ENCODE measurements around the gene IGFBP5.

The IGFBP5 gene

DNA sequence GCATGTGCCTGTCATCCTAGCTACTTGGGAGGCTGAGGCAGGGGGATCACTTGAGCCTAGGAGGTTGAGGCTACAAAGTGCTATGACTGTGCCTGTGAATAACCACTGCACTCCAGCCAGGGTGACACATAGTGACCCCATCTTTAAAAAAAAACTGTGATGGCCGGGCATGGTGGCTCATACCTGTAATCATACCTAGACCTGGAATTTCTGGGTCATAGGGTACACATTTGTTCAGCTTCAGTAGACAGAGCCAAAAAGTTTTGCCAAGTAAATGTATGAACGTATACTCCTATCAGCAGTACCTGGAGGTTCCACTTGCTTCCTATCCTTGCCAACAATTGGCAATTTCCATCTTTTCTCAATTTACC, 68.5 kb downstream of the IGFBP5 start:
- in situ Hi-C loops (cut with MboI; ENCODE audit: low sequenced_read_pairs) = no loop called here

DNA sequence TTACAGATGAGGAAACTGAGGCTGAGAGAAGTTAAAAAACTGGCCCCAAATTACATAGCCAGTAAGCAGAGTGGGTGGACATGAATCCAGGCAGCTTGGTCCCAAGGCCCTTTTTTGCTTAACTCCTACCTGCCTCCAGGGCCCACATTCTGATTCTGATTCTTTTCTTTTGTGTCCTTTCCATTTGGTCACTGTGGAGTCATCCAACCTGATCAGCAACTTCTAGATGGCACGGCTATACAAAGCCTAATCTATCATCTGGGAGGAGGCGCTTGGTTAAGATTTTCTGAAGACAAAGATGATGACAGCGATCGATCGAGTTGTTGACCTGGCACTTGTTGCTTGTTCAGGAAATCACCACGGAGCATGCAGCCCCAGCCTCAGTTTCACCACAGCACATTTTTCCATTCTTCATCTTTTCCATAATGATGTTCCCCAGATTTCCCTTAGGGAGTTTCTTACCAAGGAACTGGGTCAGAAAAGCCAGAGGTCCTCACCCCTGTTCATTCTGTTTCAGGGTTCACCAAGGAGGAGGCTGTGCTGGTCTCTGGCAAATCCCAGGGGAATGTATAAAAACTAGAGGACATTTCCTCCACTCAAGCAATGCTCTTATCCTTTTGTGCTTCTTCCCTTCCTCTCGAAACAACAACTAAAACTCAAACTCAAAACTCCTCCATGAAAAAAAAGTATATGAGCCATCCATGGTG, 69.0 kb downstream of the IGFBP5 start:
- in situ Hi-C loops (cut with MboI; ENCODE audit: low sequenced_read_pairs) = no loop called here

DNA sequence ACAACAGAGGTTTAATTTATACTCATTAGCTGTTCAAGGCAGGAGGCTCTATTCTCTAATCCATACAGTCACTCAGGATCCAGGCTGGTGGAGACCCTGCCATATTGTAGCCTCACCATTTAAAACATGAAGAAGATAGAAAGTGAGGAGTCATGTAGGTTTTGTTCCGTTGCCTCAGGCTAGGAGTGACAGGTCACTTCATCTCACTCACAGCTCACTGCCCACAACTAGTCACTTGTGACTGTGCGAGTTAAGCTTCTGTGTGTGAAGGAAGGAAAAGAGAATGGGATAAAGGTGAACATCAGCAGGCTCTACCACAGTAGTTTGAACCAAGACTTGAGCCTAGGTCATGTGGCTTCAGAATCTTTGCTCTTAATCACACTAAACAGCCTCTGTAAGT, 71.1 kb downstream of the IGFBP5 start:
- in situ Hi-C loops (cut with MboI; ENCODE audit: low sequenced_read_pairs) = no loop called here

DNA sequence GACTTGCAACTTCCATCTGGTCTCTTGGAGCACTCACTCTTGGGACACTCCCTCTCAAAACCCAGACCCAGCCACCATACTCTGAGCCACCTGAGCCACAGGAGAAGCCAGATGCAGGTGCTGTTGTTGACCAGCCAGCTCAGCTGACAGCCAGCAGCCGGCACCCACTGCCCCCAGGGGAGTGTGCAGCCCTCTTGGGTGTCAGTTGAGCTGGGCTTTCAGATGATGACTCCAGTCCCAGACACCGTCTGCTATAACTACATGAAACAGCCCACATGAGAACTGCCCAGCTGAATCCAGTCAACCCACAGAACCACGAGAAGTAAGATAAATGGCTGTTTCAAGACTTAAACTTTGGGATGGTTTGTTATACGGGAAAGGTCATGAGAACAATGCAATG, 72.8 kb downstream of the IGFBP5 start:
- in situ Hi-C loops (cut with MboI; ENCODE audit: low sequenced_read_pairs) = no loop called here
